Ishikawa (cell line): ENCODE measurements around the gene NEK11.

Experiments
- EGR1 ChIP-seq: IDR thresholded peaks from 2 replicates; pipeline ENCODE4 v1.6.1; 2012
- YY1 ChIP-seq: IDR thresholded peaks from 2 replicates; pipeline ENCODE4 v1.6.1; 2012; ENCODE audit warnings: low read depth

DNA sequence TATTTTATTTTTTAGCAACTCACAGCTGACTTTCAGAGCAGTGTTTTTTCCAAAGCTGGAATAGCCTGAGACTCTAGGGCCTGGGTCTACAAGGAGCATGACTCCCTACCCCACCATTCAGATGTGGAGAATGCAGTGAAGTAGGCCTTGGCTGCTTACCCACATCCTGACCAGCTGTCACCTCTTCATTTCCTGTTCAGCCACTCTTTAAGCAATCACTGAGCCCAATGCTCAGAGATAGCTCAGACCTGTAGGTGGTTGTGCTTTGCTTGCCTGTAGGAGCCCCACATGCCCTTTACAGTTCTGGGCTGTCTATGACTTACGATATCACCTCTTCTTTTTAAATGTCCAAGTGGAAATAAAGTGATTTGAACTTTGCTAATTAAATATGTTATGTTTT is 148.1 kb downstream of the NEK11 start:
- TF ChIP-seq EGR1 (no peak), YY1 (no peak)
